Measurements from ENCODE around the gene PTPN23. TPM values are rescaled to one million over a fixed set of nuclear protein-coding genes. Genes with fewer than 3 reads are reported as not detected.
A peak's percentile ranks its signal among the peaks of the same experiment; 100 is the strongest.

PTPN23 gene
- total and polyA plus RNA-seq, 2 experiments from 2014 or later = 11.9 to 20.5 TPM

GRCh38 chr3:47394881-47395280 is 14.1 kb downstream of the PTPN23 start:
- no peak for DNase-seq (ENCODE audit: low spot score)
- Histone ChIP-seq H3K36me3 (replicated peaks; ENCODE audit: insufficient read depth, low read depth) (no peaks in the 10 kb centered on the region), H4K20me1 (ENCODE audit: insufficient read depth, poor library complexity, severe bottlenecking) (peaks cover 62% of the 10 kb centered on the region), H3K4me3 (no peak overlapping the region), H3K9me2 (replicated peaks; ENCODE audit: insufficient read depth) (no peaks in the 10 kb centered on the region), H3K4me2 (peak overlapping the region; percentile 65), H3K27ac (peak overlapping the region; percentile 55), H3K27me3 (no peaks in the 10 kb centered on the region), H2AFZ (no peak overlapping the region), H3K79me2 (peaks cover 84% of the 10 kb centered on the region), H3K9me3 (ENCODE audit: low read depth) (no peaks in the 10 kb centered on the region), H3K4me1 (ENCODE audit: insufficient read depth) (peaks cover 16% of the 10 kb centered on the region)
- WGBS (ENCODE audit: low lambda C conversion rate, missing lambda C conversion rate) = 78% methylated on average over 3 of the region's 3 CpGs
- TF ChIP-seq CTCF (IDR thresholded peaks at IDR 0.05; ENCODE audit: poor library complexity) (no peak), EZH2phosphoT487 (IDR thresholded peaks at IDR 0.05; ENCODE audit: low read depth, severe bottlenecking, unreplicated experiment) (no peak), EZH2 (IDR thresholded peaks at IDR 0.05; ENCODE audit: borderline replicate concordance) (no peak)

- Histone ChIP-seq H3K4me2 (no peak overlapping the region), H3K9me2 (replicated peaks; ENCODE audit: insufficient read depth) (no peaks in the 10 kb centered on the region), H3K4me3 (no peak overlapping the region), H3K27me3 (no peaks in the 10 kb centered on the region), H3K79me2 (peaks cover 81% of the 10 kb centered on the region), H2AFZ (no peak overlapping the region), H3K27ac (no peak overlapping the region), H3K36me3 (replicated peaks; ENCODE audit: insufficient read depth, low read depth) (no peaks in the 10 kb centered on the region), H3K9me3 (ENCODE audit: low read depth) (no peaks in the 10 kb centered on the region), H4K20me1 (ENCODE audit: insufficient read depth, poor library complexity, severe bottlenecking) (peaks cover 45% of the 10 kb centered on the region), H3K4me1 (ENCODE audit: insufficient read depth) (peaks cover 16% of the 10 kb centered on the region)
- WGBS (ENCODE audit: low lambda C conversion rate, missing lambda C conversion rate) = 81% methylated on average over 7 of the region's 7 CpGs
- TF ChIP-seq CTCF (IDR thresholded peaks at IDR 0.05; ENCODE audit: poor library complexity) (no peak), EZH2phosphoT487 (IDR thresholded peaks at IDR 0.05; ENCODE audit: low read depth, severe bottlenecking, unreplicated experiment) (no peak), EZH2 (IDR thresholded peaks at IDR 0.05; ENCODE audit: borderline replicate concordance) (no peak)
- no peak for DNase-seq (ENCODE audit: low spot score)
Observed at GRCh38 chr3:47398228-47398627, 17.4 kb downstream of the PTPN23 start.

- no peak for DNase-seq (ENCODE audit: low spot score)
- Histone ChIP-seq H4K20me1 (ENCODE audit: insufficient read depth, poor library complexity, severe bottlenecking) (peaks cover 37% of the 10 kb centered on the region), H3K4me2 (no peak overlapping the region), H3K4me3 (no peak overlapping the region), H3K27me3 (no peaks in the 10 kb centered on the region), H3K9me3 (ENCODE audit: low read depth) (no peaks in the 10 kb centered on the region), H3K79me2 (peaks cover 81% of the 10 kb centered on the region), H2AFZ (no peak overlapping the region), H3K36me3 (replicated peaks; ENCODE audit: insufficient read depth, low read depth) (no peaks in the 10 kb centered on the region), H3K4me1 (ENCODE audit: insufficient read depth) (peaks cover 9% of the 10 kb centered on the region), H3K27ac (no peak overlapping the region), H3K9me2 (replicated peaks; ENCODE audit: insufficient read depth) (no peaks in the 10 kb centered on the region)
- WGBS (ENCODE audit: low lambda C conversion rate, missing lambda C conversion rate) = 81% methylated on average over 1 of the region's 1 CpG
- TF ChIP-seq CTCF (IDR thresholded peaks at IDR 0.05; ENCODE audit: poor library complexity) (no peak), EZH2 (IDR thresholded peaks at IDR 0.05; ENCODE audit: borderline replicate concordance) (no peak), EZH2phosphoT487 (IDR thresholded peaks at IDR 0.05; ENCODE audit: low read depth, severe bottlenecking, unreplicated experiment) (no peak)
Observed at GRCh38 chr3:47399016-47399415, 18.2 kb downstream of the PTPN23 start.
